T-helper 9 cell (primary cell): ENCODE measurements around the gene TMEM248.
"Not testable (repeated sequence)": the region's sequence is repeated elsewhere in the genome, so short reads cannot be mapped to it uniquely, and the experiment has no call there.

Source experiments
- DNase-seq: peaks from one replicate; pipeline ENCODE4 v3.0.0-alpha.2; 2020
- total RNA-seq, 2 donors: gene quantifications; one replicate each; lab custom pipeline; 2026; lab: John Stamatoyannopoulos, UW

The TMEM248 gene
- 118 to 189 reads per million in 2 donors for total RNA-seq

DNA sequence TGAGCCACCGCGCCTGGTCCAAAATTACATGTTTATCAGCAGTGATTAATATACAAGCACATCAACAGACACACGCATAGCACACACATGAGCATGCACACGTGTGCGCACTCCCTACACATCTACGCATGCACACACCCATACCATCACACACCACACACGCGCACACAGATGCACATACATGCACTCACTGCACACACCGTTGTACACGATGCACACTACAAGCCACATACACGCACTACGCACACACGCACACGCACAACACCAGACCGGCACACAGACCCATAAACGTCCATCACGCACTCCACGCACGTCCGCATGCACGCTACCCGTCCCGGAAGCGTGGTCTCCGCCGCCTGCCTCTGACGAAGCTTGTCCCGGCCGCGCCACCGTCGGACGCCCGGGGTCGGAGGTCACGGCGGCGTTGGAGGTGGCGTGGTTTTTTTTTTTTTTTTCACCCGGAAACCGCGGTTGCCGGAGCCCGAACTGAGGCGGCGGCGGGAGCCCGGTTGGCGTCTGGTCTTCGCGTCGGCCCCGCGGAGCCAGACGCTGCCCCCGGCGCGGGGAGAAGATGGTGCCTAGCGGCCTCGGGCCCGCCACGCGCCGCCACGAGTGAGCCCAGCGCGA, at the start of gene TMEM248:
TMEM248 (plus strand) TSS at position 457 of the 627 bp plus-strand sequence. CDS start 20,641 bp downstream, outside the sequence.
- DNase-seq, result peak; percentile 89

GRCh38 chr7:66873476-66873875, 47.5 kb upstream of the TMEM248 start:
- no peak for DNase-seq

DNA sequence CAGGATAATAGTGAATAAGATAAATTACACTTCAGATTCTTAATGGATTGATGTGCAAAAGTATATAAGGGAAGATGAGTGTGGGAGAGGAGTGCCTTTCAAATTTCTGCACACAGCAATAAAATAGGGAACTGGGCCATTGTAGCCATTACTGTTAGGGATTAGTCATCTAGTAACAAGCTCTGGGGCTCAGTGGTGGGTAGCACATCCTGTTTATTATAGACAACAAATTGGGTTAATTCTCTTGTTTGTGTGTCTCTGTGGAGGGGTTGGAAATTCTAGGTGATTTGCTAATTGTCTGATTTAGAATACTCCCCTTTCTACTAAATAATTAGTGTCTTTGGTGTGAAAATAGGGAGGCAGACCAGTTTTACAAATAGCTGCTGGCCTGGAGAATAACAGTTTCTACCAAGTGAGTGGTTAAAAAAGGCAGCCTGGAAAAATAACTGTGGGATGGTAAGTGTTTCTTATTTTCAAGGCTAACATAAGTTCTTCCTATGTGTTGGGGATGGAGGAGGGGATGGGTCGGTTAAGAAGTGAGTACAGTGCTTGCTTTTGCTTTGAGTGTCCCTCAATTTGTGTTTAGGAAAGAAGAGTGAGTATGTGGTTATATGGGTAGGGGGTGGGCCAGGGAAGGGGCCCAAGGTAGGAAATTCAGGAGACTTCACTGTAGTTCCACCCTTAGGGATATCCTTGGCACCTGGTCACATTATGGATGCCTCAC, 43.3 kb upstream of the TMEM248 start:
- DNase-seq, result no peak

- DNase-seq, result not testable (repeated sequence)
Observed at GRCh38 chr7:66878301-66878685, 42.7 kb upstream of the TMEM248 start.

- DNase-seq, result no peak
Observed at GRCh38 chr7:66880053-66880452, 41.0 kb upstream of the TMEM248 start.

GRCh38 chr7:66880577-66880976, 40.4 kb upstream of the TMEM248 start:
- not testable (repeated sequence) for DNase-seq

- no peak for DNase-seq
Observed at GRCh38 chr7:66883716-66884115, 37.3 kb upstream of the TMEM248 start.

GRCh38 chr7:66884556-66884955, 36.5 kb upstream of the TMEM248 start:
- DNase-seq, result not testable (repeated sequence)

DNA sequence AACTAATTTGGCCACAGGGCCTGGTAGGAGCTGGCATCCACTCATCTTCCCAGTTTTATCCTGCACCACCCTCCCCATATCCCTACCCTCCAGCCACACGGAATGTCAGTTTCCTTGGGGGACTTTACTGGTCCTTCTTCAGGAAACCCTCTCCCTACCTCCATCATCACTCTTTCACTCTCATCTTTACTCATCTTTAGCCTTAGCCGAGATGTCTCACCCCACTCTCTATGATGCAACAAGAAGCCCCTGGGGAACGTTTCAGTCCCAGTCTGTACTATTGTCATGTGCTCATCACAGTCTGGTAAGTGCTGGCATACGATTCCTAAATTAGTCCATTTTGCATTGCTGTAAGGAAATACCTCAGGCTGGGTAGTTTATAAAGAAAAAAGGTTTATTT, 34.9 kb upstream of the TMEM248 start:
- no peak for DNase-seq

- DNase-seq, result not testable (repeated sequence)
Observed at GRCh38 chr7:66888223-66888622, 32.8 kb upstream of the TMEM248 start.

- no peak for DNase-seq
Observed at GRCh38 chr7:66894463-66895080, 26.5 kb upstream of the TMEM248 start.

GRCh38 chr7:66896441-66896840, 24.6 kb upstream of the TMEM248 start:
- DNase-seq, result no peak

- no peak for DNase-seq
Observed at GRCh38 chr7:66899552-66900280, 21.3 kb upstream of the TMEM248 start.

- no peak for DNase-seq
Observed at GRCh38 chr7:66901941-66902843, 18.8 kb upstream of the TMEM248 start.

DNA sequence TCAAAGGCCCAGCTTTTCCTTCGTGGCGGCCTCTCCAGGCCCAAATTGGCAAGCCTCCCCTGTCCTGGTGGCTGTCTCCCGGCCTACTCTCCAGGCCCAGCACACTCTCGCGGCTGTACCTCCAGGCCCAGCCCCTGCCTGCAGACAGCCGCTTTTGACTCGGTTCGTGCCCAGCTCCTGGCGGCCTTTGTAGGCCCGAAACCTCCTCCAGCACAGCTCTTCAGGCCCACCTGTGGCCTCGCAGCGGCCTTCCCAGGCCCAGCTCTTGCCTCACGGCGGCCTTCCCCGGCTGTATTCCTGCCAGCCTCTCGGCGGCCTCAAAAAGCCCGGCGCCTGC, 18.2 kb upstream of the TMEM248 start:
- no peak for DNase-seq

DNA sequence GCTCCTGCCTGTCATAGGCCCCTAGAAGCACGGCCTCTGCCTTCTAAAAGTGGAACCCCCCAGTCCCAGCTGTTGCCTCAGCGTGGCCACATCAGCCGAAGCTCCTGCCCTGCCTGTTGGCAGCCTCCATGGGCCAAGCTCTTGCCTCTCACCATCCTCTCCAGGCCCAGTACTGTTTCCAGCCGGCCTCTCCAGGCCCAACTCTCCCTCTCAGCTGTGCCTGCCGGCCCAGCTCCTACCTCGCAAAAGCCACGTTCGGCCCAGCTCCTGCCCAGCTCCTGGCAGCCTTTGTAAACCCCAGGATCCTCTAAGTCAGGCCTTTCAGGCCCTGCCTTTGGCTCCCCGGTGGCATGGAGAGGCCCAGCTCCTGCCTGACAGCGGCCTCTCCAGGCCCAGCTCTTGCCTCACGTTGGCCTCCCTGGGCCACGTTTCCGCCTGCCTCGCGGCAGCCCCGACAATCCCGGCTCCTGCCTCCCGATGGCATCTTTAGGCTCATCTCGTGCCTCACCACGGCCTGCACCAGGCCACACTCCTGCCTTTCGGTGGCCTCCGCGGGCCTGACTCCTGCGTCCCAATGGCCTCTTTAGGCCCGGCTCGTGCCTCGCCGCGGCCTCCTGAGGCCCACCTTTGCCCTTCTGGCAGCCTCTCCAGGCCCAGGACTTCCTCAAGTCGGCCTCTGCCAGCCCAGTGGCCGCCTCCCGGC, 17.5 kb upstream of the TMEM248 start:
- DNase-seq, result no peak

DNA sequence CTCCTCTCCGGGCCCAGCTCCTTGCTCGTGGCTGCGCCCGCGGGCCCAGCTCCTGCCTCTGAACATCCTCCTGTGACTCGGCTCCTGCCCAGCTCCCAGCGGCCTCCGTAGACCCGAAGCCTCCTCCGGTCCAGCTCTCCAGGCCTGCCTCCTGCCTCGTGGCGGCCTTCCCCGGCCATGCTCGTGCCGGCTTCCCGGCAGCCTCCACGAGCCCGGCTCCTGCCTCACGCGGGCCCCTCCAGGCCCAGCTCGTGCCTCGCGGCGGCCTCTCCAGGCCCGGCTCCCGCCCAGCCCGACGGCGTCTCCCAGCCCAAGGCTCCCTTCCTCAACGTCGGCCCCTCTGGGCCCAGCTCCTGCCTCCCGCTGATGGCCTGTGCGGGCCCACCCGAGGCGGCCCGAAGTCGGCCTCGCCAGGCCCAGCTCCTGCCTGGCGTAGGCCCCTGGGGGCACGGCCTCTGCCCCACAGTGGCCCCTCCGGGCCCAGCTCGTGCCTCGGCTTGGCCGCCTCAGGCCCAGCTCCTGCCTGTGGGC, 16.9 kb upstream of the TMEM248 start:
- DNase-seq, result no peak

DNA sequence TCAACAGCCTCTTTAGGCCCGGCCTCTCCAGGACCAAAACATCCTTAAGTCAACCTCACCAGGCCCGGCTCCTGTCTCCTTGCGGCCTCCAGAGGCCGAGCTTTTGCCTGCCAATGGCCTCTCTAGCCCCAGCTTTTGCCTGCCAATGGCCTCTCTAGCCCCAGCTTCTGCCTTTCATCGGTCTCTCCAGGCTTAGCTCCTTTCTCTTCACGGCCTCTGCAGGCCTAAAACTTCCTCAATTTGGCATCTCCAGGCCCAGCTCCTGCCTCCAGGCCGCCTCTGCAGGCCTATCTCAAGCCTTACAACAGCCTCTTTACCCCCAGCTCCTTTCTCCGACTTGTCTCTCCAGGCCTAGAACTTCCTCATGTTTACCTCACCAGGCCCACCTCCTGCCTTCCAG, 15.7 kb upstream of the TMEM248 start:
- DNase-seq, result no peak

GRCh38 chr7:66905689-66906088, 15.3 kb upstream of the TMEM248 start:
- no peak for DNase-seq

DNA sequence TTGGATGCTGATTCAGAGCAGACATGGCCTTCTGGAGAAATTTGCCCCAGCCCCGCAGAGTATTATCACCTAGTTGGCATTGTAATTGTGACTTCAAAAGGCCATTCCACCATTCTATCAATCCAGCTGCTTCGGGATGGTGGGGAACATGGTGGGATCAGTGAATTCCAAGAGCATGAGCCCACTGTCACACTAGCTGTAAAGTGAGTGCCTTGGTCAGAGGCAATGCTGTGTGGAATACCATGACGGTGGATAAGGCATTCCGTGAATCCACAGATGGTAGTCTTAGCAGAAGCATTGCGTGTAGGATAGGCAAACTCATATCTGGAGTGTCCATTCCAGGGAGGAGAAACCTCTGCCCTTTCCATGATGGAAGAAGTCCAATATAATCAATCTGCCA, 13.3 kb upstream of the TMEM248 start:
- no peak for DNase-seq

DNA sequence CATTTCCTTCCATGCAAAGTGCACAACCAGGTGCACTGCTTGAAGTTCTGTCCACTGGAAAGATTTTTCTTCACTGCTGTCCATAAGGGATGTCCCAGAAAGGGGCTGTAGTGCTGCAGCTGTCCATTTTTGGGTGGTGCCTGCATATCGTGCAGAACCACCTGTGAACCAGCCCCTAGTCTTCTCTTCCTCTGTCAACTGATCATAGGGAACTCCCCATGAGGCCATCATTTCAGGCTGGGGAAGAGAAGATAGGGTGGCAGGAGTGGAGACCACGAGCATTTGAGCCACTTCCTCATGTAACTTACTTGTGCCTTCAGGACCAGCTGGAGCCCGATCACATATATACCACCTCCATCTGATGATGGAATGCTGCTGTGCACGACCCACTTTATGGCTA, 12.4 kb upstream of the TMEM248 start:
- DNase-seq, result not testable (repeated sequence)
